ENCODE results near the gene SH3RF3. TPM values are rescaled to one million over a fixed set of nuclear protein-coding genes. Genes with fewer than 3 reads are reported as not detected.

SH3RF3 gene
- total RNA-seq, 4 donors from 2014 or later: 5.3 to 10.0 (median 8.0) TPM

GRCh38 chr2:109171444-109172334 is 42.7 kb downstream of the SH3RF3 start:
- no peak for TF ChIP-seq CTCF (IDR thresholded peaks at IDR 0.05; ENCODE audit: low read depth)

DNA sequence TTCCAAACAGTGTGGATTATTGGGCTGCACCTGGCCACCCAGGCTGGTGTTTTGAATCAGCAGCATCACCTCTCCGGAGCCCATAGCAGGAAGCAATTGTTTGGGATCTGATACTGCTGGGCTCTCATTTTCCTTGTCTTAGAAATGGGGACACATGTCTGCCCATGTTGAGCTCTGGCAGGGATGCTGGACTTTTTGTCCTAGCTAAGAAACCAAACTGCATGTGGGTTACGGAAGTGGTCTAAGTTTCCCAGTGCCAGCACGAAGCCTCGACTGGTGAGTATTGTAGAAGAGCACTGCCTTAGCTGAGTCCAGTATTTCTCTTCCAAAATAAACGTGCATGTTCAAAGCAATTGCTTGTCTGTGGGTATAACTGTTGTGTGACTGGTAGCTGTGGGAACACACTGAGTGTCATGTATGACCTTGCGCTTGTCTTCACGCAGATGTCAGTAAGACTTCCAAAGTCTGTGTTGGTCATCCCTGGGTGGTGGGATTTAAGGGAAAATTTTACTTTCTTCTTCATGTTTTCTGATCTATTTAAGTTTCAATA is 43.6 kb downstream of the SH3RF3 start:
- TF ChIP-seq CTCF (IDR thresholded peaks at IDR 0.05; ENCODE audit: low read depth): no peak

- no peak for TF ChIP-seq CTCF (IDR thresholded peaks at IDR 0.05; ENCODE audit: low read depth)
Observed at GRCh38 chr2:109173311-109174171, 44.5 kb downstream of the SH3RF3 start.

GRCh38 chr2:109174214-109174613 is 45.2 kb downstream of the SH3RF3 start:
- TF ChIP-seq CTCF (IDR thresholded peaks at IDR 0.05; ENCODE audit: low read depth): no peak

GRCh38 chr2:109174626-109175349 is 45.8 kb downstream of the SH3RF3 start:
- no peak for TF ChIP-seq CTCF (IDR thresholded peaks at IDR 0.05; ENCODE audit: low read depth)

GRCh38 chr2:109175350-109175678 is 46.3 kb downstream of the SH3RF3 start:
- TF ChIP-seq CTCF (IDR thresholded peaks at IDR 0.05; ENCODE audit: low read depth): no peak
